Measurements from ENCODE around the gene RMRP.

- TF ChIP-seq CTCF (IDR thresholded peaks at IDR 0.05 in 2 of 3, conservative IDR thresholded peaks at IDR 0.05 in 1 of 3; ENCODE audit: control insufficient read depth in 2 of 3, extremely low read depth in 1 of 3, insufficient read depth in 1 of 3, low read depth in 3 of 3, low read length in 3 of 3) (no peak), SIN3A (IDR thresholded peaks at IDR 0.05; ENCODE audit: low read depth, low read length) (no peak), GABPA (IDR thresholded peaks at IDR 0.05; ENCODE audit: low read depth) (no peak), TAF1 (IDR thresholded peaks at IDR 0.05; ENCODE audit: borderline replicate concordance, low read depth, low read length) (no peak), CHD2 (IDR thresholded peaks at IDR 0.05; ENCODE audit: borderline replicate concordance, low read depth, low read length) (no peak), SUPT20H (IDR thresholded peaks at IDR 0.05; ENCODE audit: borderline replicate concordance, control insufficient read depth, low read depth, low read length) (no peak), E2F4 (IDR thresholded peaks at IDR 0.05; ENCODE audit: low read depth, low read length) (no peak), EZH2 (IDR thresholded peaks at IDR 0.05; ENCODE audit: borderline replicate concordance, control insufficient read depth, low read depth, low read length) (no peak), HDAC6 (IDR thresholded peaks at IDR 0.05; ENCODE audit: unreplicated experiment) (no peak), JUNB (IDR thresholded peaks at IDR 0.05) (no peak), POLR2AphosphoS5 (IDR thresholded peaks at IDR 0.05; ENCODE audit: low read length) (no peak), TCF3 (IDR thresholded peaks at IDR 0.05; ENCODE audit: borderline replicate concordance, insufficient read depth, low read depth, low read length) (no peak), POLR2A (IDR thresholded peaks at IDR 0.05; ENCODE audit: low read depth, low read length) (no peak)
- TF ChIP-seq, protein P1, sequence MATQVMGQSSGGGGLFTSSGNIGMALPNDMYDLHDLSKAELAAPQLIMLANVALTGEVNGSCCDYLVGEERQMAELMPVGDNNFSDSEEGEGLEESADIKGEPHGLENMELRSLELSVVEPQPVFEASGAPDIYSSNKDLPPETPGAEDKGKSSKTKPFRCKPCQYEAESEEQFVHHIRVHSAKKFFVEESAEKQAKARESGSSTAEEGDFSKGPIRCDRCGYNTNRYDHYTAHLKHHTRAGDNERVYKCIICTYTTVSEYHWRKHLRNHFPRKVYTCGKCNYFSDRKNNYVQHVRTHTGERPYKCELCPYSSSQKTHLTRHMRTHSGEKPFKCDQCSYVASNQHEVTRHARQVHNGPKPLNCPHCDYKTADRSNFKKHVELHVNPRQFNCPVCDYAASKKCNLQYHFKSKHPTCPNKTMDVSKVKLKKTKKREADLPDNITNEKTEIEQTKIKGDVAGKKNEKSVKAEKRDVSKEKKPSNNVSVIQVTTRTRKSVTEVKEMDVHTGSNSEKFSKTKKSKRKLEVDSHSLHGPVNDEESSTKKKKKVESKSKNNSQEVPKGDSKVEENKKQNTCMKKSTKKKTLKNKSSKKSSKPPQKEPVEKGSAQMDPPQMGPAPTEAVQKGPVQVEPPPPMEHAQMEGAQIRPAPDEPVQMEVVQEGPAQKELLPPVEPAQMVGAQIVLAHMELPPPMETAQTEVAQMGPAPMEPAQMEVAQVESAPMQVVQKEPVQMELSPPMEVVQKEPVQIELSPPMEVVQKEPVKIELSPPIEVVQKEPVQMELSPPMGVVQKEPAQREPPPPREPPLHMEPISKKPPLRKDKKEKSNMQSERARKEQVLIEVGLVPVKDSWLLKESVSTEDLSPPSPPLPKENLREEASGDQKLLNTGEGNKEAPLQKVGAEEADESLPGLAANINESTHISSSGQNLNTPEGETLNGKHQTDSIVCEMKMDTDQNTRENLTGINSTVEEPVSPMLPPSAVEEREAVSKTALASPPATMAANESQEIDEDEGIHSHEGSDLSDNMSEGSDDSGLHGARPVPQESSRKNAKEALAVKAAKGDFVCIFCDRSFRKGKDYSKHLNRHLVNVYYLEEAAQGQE (IDR thresholded peaks at IDR 0.05; ENCODE audit: low read depth, low read length): no peak
Measured at GRCh38 chr9:35700942-35701341, 43.1 kb upstream of the RMRP start.
